IMR-90 (cell line): ENCODE data around the gene TDRD1. TPM values are rescaled to one million over a fixed set of nuclear protein-coding genes. Genes with fewer than 3 reads are reported as not detected.

Experiments used
- ATAC-seq: fragments of 200-7000 bp; cut with Tn5 transposase; 2 replicates; pipeline ENCODE4 v1.9.1; 2020; ENCODE audit warnings: low read depth, mild to moderate bottlenecking, moderate library complexity
- BruUV-seq: library from RNA; stranded (reverse); fragments of 400-500 nt; replicated peaks from 2 replicates; lab custom pipeline; 2021; lab: Mats Ljungman, UMichigan
- CTCF ChIA-PET: fragments of 300-600 bp; formaldehyde crosslinking; extraction: SDS; loops from one replicate; lab custom pipeline; 2021; ENCODE audit warnings: antibody characterized with exemption; lab: Yijun Ruan, JAX
- POLR2A ChIA-PET: fragments of 300-600 bp; sonication (Branson Sonifier 250); formaldehyde crosslinking; loops from one replicate; lab custom pipeline; 2022; ENCODE audit warnings: antibody characterized with exemption; ENCODE audit not compliant: unreplicated experiment; lab: Charles Lee
- DNase-seq: peaks from one replicate; pipeline ENCODE4 v3.0.0; 2013
- H2AFZ ChIP-seq: replicated peaks from 2 replicates; pipeline ENCODE3; 2013; ENCODE audit warnings: low read length, mild to moderate bottlenecking; ENCODE audit not compliant: poor library complexity
- H2AK5ac ChIP-seq: 2 replicates; pipeline ENCODE4 v1.6.1; 2013; ENCODE audit warnings: low read depth, low read length, inconsistent platforms
- H2AK9ac ChIP-seq: replicated peaks from 2 replicates; pipeline ENCODE3; 2013; ENCODE audit warnings: mild to moderate bottlenecking, low read depth, low read length, moderate library complexity; ENCODE audit not compliant: poor library complexity
- H2BK120ac ChIP-seq: 2 replicates; pipeline ENCODE4 v1.6.1; 2013; ENCODE audit warnings: low read depth, low read length, inconsistent platforms
- H2BK15ac ChIP-seq: 3 replicates; pipeline ENCODE4 v1.6.1; 2013; ENCODE audit warnings: low read depth, low read length, inconsistent platforms
- H2BK20ac ChIP-seq: 2 replicates; pipeline ENCODE4 v1.6.1; 2013; ENCODE audit warnings: low read depth, mild to moderate bottlenecking, inconsistent platforms, low read length, moderate library complexity
- H2BK5ac ChIP-seq: 2 replicates; pipeline ENCODE4 v1.6.1; 2013; ENCODE audit warnings: mild to moderate bottlenecking, low read depth, low read length, inconsistent platforms; ENCODE audit not compliant: poor library complexity, severe bottlenecking
- H3K14ac ChIP-seq: replicated peaks from 2 replicates; pipeline ENCODE4 v1.6.1; 2013; ENCODE audit warnings: low read depth, low read length, inconsistent platforms
- H3K18ac ChIP-seq: 2 replicates; pipeline ENCODE4 v1.6.1; 2013; ENCODE audit warnings: low read depth, low read length, control low read depth
- H3K23ac ChIP-seq: 2 replicates; pipeline ENCODE4 v1.6.1; 2013; ENCODE audit warnings: low read depth, low read length, inconsistent platforms
- H3K27ac ChIP-seq: 2 replicates; pipeline ENCODE4 v1.5.1; 2013; ENCODE audit warnings: mild to moderate bottlenecking, control low read depth, low read length; ENCODE audit not compliant: insufficient read depth
- H3K27me3 ChIP-seq: 2 replicates; pipeline ENCODE4 v1.6.1; 2013; ENCODE audit warnings: low read length; ENCODE audit not compliant: control insufficient read depth, insufficient read depth
- H3K36me3 ChIP-seq: 2 replicates; pipeline ENCODE4 v1.6.1; 2013; ENCODE audit warnings: low read length, mixed read lengths; ENCODE audit not compliant: control insufficient read depth, insufficient read depth
- H3K4ac ChIP-seq: 2 replicates; pipeline ENCODE4 v1.6.1; 2013; ENCODE audit warnings: low read depth, low read length, inconsistent platforms
- H3K4me1 ChIP-seq: 2 replicates; pipeline ENCODE4 v1.6.1; 2013; ENCODE audit warnings: low read length, mixed read lengths; ENCODE audit not compliant: control insufficient read depth, insufficient read depth
- H3K4me2 ChIP-seq: 2 replicates; pipeline ENCODE4 v1.6.1; 2013; ENCODE audit warnings: low read depth, mild to moderate bottlenecking, control low read depth, low read length, moderate library complexity
- H3K4me3 ChIP-seq: 2 replicates; pipeline ENCODE4 v1.5.1; 2013; ENCODE audit warnings: low read depth, mild to moderate bottlenecking, control low read depth, low read length, moderate library complexity; ENCODE audit not compliant: insufficient read depth
- H3K56ac ChIP-seq: 2 replicates; pipeline ENCODE4 v1.6.1; 2013; ENCODE audit warnings: low read length, inconsistent platforms; ENCODE audit not compliant: insufficient read depth; ENCODE audit errors: extremely low read depth
- H3K79me1 ChIP-seq, 2 experiments: 2 replicates each; pipeline ENCODE4 v1.6.1; 2013; ENCODE audit warnings: low read length in 2 of 2, inconsistent platforms in 1 of 2, low read depth in 1 of 2
- H3K9ac ChIP-seq: 2 replicates; pipeline ENCODE4 v1.6.1; 2013; ENCODE audit warnings: low read depth, low read length, control low read depth
- H3K9me1 ChIP-seq: 2 replicates; pipeline ENCODE4 v1.6.1; 2013; ENCODE audit warnings: low read length, inconsistent platforms; ENCODE audit not compliant: insufficient read depth
- H3K9me3 ChIP-seq: 2 replicates; pipeline ENCODE4 v1.6.1; 2013; ENCODE audit warnings: low read length; ENCODE audit not compliant: control insufficient read depth, insufficient read depth
- H4K20me1 ChIP-seq: 2 replicates; pipeline ENCODE4 v1.6.1; 2013; ENCODE audit warnings: low read length, inconsistent platforms; ENCODE audit not compliant: insufficient read depth
- H4K5ac ChIP-seq: 2 replicates; pipeline ENCODE4 v1.6.1; 2013; ENCODE audit warnings: mild to moderate bottlenecking, low read depth, low read length, control low read depth
- H4K8ac ChIP-seq, 2 experiments: 2 replicates each; pipeline ENCODE4 v1.6.1; 2013; ENCODE audit warnings: low read depth in 2 of 2, low read length in 2 of 2, control low read depth in 1 of 2, inconsistent platforms in 1 of 2
- H4K91ac ChIP-seq: 2 replicates; pipeline ENCODE4 v1.6.1; 2013; ENCODE audit warnings: low read depth, low read length, inconsistent platforms; ENCODE audit not compliant: insufficient read depth
- BHLHE40 ChIP-seq: fragments of 150-350 bp; IDR thresholded peaks from 2 replicates; pipeline ENCODE4 v1.6.1; 2016; ENCODE audit warnings: mild to moderate bottlenecking, low read depth, low read length
- CEBPB ChIP-seq: IDR thresholded peaks from 2 replicates; pipeline ENCODE4 v1.6.1; 2012; ENCODE audit warnings: low read depth, low read length, improper control_type of control experiment
- CHD1 ChIP-seq: IDR thresholded peaks from 2 replicates; pipeline ENCODE4 v1.6.1; 2012; ENCODE audit warnings: low read depth, low read length, improper control_type of control experiment
- MXI1 ChIP-seq: IDR thresholded peaks from 2 replicates; pipeline ENCODE4 v1.6.1; 2012; ENCODE audit warnings: low read depth, mild to moderate bottlenecking, low read length, moderate library complexity, borderline replicate concordance
- POLR2A ChIP-seq: IDR thresholded peaks from 2 replicates; pipeline ENCODE4 v1.6.1; 2012; ENCODE audit warnings: mild to moderate bottlenecking, low read depth, low read length
- RAD21 ChIP-seq: IDR thresholded peaks from 2 replicates; pipeline ENCODE4 v1.6.1; 2012; ENCODE audit warnings: low read length, improper control_type of control experiment
- RCOR1 ChIP-seq: IDR thresholded peaks from 2 replicates; pipeline ENCODE4 v1.6.1; 2012; ENCODE audit warnings: mild to moderate bottlenecking, low read length, improper control_type of control experiment; ENCODE audit not compliant: insufficient replicate concordance
- WGBS, 2 experiments: methylation state at CpG; one replicate each; pipeline versions ENCODE4 v1.1.5 to v1.1.7; 2013; ENCODE audit warnings: missing lambda C conversion rate in 2 of 2; ENCODE audit not compliant: insufficient read length in 1 of 2; ENCODE audit errors: extremely low coverage in 2 of 2; 5-methylcytosine and 5-hydroxymethylcytosine counted together
- dilution Hi-C: fragments of 300-500 bp; cut with HindIII; formaldehyde crosslinking; loops from one replicate; pipeline ENCODE4 v1.14.3; 2018; ENCODE audit warnings: low sequenced_read_pairs; ENCODE audit not compliant: unreplicated experiment
- in situ Hi-C: fragments of 300-500 bp; cut with MboI; formaldehyde crosslinking; loops from 3 replicates; pipeline ENCODE4 v1.14.3; 2019; ENCODE audit warnings: low sequenced_read_pairs, inconsistent platforms, mixed read lengths
- intact Hi-C: fragments of 100-400 bp; cut with micrococcal nuclease; formaldehyde crosslinking; loops from 2 replicates; pipeline ENCODE4 v1.10.0; 2022
- polyA plus RNA-seq, 3 experiments: library from polyadenylated mRNA; depleted of rRNA; stranded (reverse); fragments of >200 nt; gene quantifications; 2 replicates each; pipeline ENCODE4 v1.2.3, GENCODE V29; 2012; ENCODE audit warnings: low replicate concordance in 1 of 3
- total RNA-seq: library from RNA; depleted of rRNA; stranded (reverse); fragments of >200 nt; gene quantifications from 2 replicates; pipeline ENCODE4 v1.2.3, GENCODE V29; 2012
- TF ChIP-seq, protein P1 (sequence below): fragments of 150-350 bp; IDR thresholded peaks from 2 replicates; pipeline ENCODE4 v1.6.1; 2016; ENCODE audit warnings: low read depth, mild to moderate bottlenecking, low read length, moderate library complexity, borderline replicate concordance
- TF ChIP-seq, protein P2 (sequence below): conservative IDR thresholded peaks from 2 replicates; pipeline ENCODE4 v1.5.1; 2012; ENCODE audit warnings: mild to moderate bottlenecking, low read depth, low read length, improper control_type of control experiment

The TDRD1 gene
- total and polyA plus RNA-seq, 2 of the 4 experiments (the other 2 are of a cell fraction): not detected

DNA sequence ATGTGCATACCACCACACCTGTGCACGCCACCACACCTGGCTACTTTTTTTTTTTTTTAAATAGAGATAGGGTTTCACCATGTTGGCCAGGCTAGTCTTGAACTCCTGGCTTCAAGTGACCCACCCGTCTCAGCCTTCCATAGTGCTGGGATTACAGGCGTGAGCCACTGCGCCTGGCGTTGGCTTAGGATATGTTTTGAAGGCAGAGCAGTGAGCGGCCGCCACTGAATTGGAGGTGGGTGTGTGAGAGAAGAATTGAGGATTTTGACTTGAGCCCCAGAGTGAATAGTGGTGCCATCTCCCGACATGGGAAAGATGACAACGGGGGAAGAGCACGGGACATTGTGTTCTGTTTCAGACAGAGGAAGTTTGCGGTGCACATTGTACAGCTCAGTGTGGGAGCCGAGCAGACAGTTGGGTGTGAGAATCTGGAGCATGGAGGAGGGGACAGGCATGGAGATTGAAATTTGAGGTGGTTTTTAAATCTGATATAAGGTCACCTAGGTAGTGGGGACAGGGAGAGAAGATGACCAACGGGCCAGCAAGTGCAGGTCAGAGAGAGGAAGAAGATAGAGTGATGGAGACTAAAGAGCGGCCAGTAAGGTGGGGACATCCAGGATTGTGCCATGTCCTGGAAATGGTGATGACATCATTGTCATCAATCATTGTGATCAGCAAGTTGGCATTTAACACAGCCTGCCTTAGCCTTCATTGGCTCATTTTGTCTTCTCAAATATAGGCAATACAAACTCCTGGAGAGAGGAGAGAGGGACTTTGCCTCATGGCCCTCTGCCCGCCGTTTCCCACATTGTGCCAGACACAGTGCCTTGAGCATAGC, 95.7 kb downstream of the TDRD1 start:
- no peak overlapping the region for H3K27ac ChIP-seq
- H2BK15ac ChIP-seq: no peak overlapping the region
- H2AK5ac ChIP-seq: no peak overlapping the region
- no peak overlapping the region for H3K18ac ChIP-seq
- no peaks in the 10 kb centered on the region for H3K36me3 ChIP-seq
- H2BK20ac ChIP-seq: no peak overlapping the region
- dilution Hi-C loops (no loop called here), intact Hi-C loops (no loop called here), in situ Hi-C loops (no loop called here)
- H3K4me3 ChIP-seq: no peak overlapping the region
- TF ChIP-seq RCOR1: no peak
- TF ChIP-seq, protein P1, sequence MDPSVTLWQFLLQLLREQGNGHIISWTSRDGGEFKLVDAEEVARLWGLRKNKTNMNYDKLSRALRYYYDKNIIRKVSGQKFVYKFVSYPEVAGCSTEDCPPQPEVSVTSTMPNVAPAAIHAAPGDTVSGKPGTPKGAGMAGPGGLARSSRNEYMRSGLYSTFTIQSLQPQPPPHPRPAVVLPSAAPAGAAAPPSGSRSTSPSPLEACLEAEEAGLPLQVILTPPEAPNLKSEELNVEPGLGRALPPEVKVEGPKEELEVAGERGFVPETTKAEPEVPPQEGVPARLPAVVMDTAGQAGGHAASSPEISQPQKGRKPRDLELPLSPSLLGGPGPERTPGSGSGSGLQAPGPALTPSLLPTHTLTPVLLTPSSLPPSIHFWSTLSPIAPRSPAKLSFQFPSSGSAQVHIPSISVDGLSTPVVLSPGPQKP: no peak
- no peak for TF ChIP-seq CEBPB
- TF ChIP-seq BHLHE40: no peak
- no peak for TF ChIP-seq POLR2A
- TF ChIP-seq RAD21: no peak
- no peak for TF ChIP-seq CHD1
- no peak for TF ChIP-seq MXI1
- TF ChIP-seq, protein P2, sequence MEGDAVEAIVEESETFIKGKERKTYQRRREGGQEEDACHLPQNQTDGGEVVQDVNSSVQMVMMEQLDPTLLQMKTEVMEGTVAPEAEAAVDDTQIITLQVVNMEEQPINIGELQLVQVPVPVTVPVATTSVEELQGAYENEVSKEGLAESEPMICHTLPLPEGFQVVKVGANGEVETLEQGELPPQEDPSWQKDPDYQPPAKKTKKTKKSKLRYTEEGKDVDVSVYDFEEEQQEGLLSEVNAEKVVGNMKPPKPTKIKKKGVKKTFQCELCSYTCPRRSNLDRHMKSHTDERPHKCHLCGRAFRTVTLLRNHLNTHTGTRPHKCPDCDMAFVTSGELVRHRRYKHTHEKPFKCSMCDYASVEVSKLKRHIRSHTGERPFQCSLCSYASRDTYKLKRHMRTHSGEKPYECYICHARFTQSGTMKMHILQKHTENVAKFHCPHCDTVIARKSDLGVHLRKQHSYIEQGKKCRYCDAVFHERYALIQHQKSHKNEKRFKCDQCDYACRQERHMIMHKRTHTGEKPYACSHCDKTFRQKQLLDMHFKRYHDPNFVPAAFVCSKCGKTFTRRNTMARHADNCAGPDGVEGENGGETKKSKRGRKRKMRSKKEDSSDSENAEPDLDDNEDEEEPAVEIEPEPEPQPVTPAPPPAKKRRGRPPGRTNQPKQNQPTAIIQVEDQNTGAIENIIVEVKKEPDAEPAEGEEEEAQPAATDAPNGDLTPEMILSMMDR: no peak
- no peak overlapping the region for H3K56ac ChIP-seq
- no peak overlapping the region for H2BK120ac ChIP-seq
- H2AFZ ChIP-seq: no peak overlapping the region
- H4K20me1 ChIP-seq: peaks cover 7% of the 10 kb centered on the region; the same call in 1 of the 2 replicates
- H4K5ac ChIP-seq: no peak overlapping the region
- H3K9me1 ChIP-seq: peaks cover 12% of the 10 kb centered on the region
- ATAC-seq (no peak), DNase-seq (no peak)
- H2AK9ac ChIP-seq: no peak overlapping the region
- H3K4ac ChIP-seq: no peak overlapping the region
- POLR2A ChIA-PET: no interaction called here
- peaks cover 28% of the 10 kb centered on the region for H3K27me3 ChIP-seq
- 98% methylated on average over 8 of the region's 16 CpGs; no CpG with 5 or more reads in 1 of the 2 experiments for WGBS, 2 experiments
- no peak overlapping the region for H4K91ac ChIP-seq
- no peaks in the 10 kb centered on the region for H3K79me1 ChIP-seq
- H4K8ac ChIP-seq: no peak overlapping the region
- H3K4me1 ChIP-seq: peaks cover 6% of the 10 kb centered on the region
- no peak overlapping the region for H3K9ac ChIP-seq
- H3K23ac ChIP-seq: no peak overlapping the region
- H2BK5ac ChIP-seq: no peak overlapping the region
- no peaks in the 10 kb centered on the region for H3K9me3 ChIP-seq
- CTCF ChIA-PET: interaction anchor here (0.6 kb wide), 1 partner anchor 1525 kb away, joined by 6 read pairs; no protein-coding TSS in a partner anchor
- no peak overlapping the region for H3K14ac ChIP-seq
- no TSS peak for BruUV-seq
- no peak overlapping the region for H3K4me2 ChIP-seq
